ENCODE data around the gene RRBP1.

GRCh38 chr20:17624070-17624469 is 58.0 kb downstream of the RRBP1 start:
- TF ChIP-seq, protein P1, sequence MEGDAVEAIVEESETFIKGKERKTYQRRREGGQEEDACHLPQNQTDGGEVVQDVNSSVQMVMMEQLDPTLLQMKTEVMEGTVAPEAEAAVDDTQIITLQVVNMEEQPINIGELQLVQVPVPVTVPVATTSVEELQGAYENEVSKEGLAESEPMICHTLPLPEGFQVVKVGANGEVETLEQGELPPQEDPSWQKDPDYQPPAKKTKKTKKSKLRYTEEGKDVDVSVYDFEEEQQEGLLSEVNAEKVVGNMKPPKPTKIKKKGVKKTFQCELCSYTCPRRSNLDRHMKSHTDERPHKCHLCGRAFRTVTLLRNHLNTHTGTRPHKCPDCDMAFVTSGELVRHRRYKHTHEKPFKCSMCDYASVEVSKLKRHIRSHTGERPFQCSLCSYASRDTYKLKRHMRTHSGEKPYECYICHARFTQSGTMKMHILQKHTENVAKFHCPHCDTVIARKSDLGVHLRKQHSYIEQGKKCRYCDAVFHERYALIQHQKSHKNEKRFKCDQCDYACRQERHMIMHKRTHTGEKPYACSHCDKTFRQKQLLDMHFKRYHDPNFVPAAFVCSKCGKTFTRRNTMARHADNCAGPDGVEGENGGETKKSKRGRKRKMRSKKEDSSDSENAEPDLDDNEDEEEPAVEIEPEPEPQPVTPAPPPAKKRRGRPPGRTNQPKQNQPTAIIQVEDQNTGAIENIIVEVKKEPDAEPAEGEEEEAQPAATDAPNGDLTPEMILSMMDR (IDR thresholded peaks at IDR 0.05; ENCODE audit: low read depth, low read length, missing input control) = no peak
- TF ChIP-seq REST (IDR thresholded peaks at IDR 0.05) (no peak), GABPA (IDR thresholded peaks at IDR 0.05 in 1 of 2, conservative IDR thresholded peaks at IDR 0.05 in 1 of 2) (no peak)
- TF ChIP-seq, protein P2, sequence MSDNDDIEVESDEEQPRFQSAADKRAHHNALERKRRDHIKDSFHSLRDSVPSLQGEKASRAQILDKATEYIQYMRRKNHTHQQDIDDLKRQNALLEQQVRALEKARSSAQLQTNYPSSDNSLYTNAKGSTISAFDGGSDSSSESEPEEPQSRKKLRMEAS (IDR thresholded peaks at IDR 0.05) = no peak
